Measurements from ENCODE around the gene PSTK. TPM values are rescaled to one million over a fixed set of nuclear protein-coding genes. Genes with fewer than 3 reads are reported as not detected.

The PSTK gene
- polyA plus RNA-seq, 3 donors = 3.5 to 4.7 (median 4.2) TPM

DNA sequence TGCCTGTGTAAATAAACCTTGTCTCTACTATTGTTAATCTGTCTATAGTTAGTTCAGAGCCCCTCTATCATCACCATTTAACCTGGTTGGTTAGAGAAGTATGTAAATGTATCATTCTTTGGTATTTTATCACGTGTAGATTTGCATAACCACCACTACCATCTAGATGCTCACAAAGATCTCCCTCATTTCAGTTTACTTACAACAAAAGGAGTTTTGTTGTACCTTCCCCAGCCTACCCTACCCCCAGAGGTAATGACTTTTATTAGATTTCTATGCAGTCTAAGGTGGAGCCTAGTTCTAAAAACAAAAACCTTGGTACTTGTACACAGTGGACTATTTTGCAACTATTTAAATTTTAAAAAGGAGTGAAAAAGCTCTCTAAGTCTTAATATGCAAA is 46.1 kb downstream of the PSTK start:
- Mint-ChIP-seq H3K9me3 (no peaks in the 10 kb centered on the region), H3K36me3 (no peaks in the 10 kb centered on the region), H3K27ac (no peak overlapping the region), H3K27me3 (ENCODE audit: low read depth in 3 of 3) (no peaks in the 10 kb centered on the region), H3K4me1 (no peaks in the 10 kb centered on the region), H3K4me3 (no peak overlapping the region)
- no peaks in the 10 kb centered on the region for H3K9me3 ChIP-seq (replicated peaks in 1 of 2; ENCODE audit: control insufficient read depth in 1 of 2, insufficient read depth in 1 of 2, low read length in 2 of 2)
- intact Hi-C loops (cut with micrococcal nuclease) = no loop called here
- TF ChIP-seq, protein P1, sequence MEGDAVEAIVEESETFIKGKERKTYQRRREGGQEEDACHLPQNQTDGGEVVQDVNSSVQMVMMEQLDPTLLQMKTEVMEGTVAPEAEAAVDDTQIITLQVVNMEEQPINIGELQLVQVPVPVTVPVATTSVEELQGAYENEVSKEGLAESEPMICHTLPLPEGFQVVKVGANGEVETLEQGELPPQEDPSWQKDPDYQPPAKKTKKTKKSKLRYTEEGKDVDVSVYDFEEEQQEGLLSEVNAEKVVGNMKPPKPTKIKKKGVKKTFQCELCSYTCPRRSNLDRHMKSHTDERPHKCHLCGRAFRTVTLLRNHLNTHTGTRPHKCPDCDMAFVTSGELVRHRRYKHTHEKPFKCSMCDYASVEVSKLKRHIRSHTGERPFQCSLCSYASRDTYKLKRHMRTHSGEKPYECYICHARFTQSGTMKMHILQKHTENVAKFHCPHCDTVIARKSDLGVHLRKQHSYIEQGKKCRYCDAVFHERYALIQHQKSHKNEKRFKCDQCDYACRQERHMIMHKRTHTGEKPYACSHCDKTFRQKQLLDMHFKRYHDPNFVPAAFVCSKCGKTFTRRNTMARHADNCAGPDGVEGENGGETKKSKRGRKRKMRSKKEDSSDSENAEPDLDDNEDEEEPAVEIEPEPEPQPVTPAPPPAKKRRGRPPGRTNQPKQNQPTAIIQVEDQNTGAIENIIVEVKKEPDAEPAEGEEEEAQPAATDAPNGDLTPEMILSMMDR (IDR thresholded peaks at IDR 0.05) = no peak
- H3K4me2 ChIP-seq (replicated peaks; ENCODE audit: extremely low read depth, low read length, poor library complexity, severe bottlenecking) = no peak overlapping the region
- no peak overlapping the region for H3K4me3 ChIP-seq (replicated peaks in 1 of 3; ENCODE audit: low read depth in 2 of 3, low read length in 3 of 3)
- no peak overlapping the region for H3K27ac ChIP-seq (ENCODE audit: low read depth in 1 of 2, low read length in 2 of 2)
- no peak overlapping the region for H3K9ac ChIP-seq (ENCODE audit: insufficient read depth, low read length, poor library complexity, severe bottlenecking)
- no peaks in the 10 kb centered on the region for H3K4me1 ChIP-seq (ENCODE audit: control insufficient read depth in 1 of 2, insufficient read depth in 2 of 2, low read length in 2 of 2)
- no peaks in the 10 kb centered on the region for H3K27me3 ChIP-seq (ENCODE audit: control insufficient read depth in 2 of 2, insufficient read depth in 2 of 2, low read length in 2 of 2)
- no peak overlapping the region for H2AFZ ChIP-seq (ENCODE audit: insufficient read depth, low read depth, low read length, poor library complexity, severe bottlenecking)
- no peaks in the 10 kb centered on the region for H3K36me3 ChIP-seq (replicated peaks in 1 of 2; ENCODE audit: control insufficient read depth in 1 of 2, insufficient read depth in 2 of 2, low read length in 2 of 2)
- no peaks in the 10 kb centered on the region for H3K79me2 ChIP-seq (ENCODE audit: insufficient read depth, low read length)
- no peaks in the 10 kb centered on the region for H4K20me1 ChIP-seq (ENCODE audit: insufficient read depth, low read length)
- WGBS (ENCODE audit: insufficient coverage) = no CpG with 5 or more reads among the region's 1 CpG
- no peak for DNase-seq

GRCh38 chr10:123027861-123028260 is 47.7 kb downstream of the PSTK start:
- H3K79me2 ChIP-seq (ENCODE audit: insufficient read depth, low read length) = no peaks in the 10 kb centered on the region
- no peaks in the 10 kb centered on the region for H3K36me3 Mint-ChIP-seq
- no peaks in the 10 kb centered on the region for H3K36me3 ChIP-seq (replicated peaks in 1 of 2; ENCODE audit: control insufficient read depth in 1 of 2, insufficient read depth in 2 of 2, low read length in 2 of 2)
- no peaks in the 10 kb centered on the region for H3K4me1 Mint-ChIP-seq
- H3K9me3 Mint-ChIP-seq = no peaks in the 10 kb centered on the region
- H3K4me2 ChIP-seq (replicated peaks; ENCODE audit: extremely low read depth, low read length, poor library complexity, severe bottlenecking) = no peak overlapping the region
- H3K27me3 Mint-ChIP-seq (ENCODE audit: low read depth in 3 of 3) = no peaks in the 10 kb centered on the region
- no peaks in the 10 kb centered on the region for H3K4me1 ChIP-seq (ENCODE audit: control insufficient read depth in 1 of 2, insufficient read depth in 2 of 2, low read length in 2 of 2)
- H3K4me3 Mint-ChIP-seq = no peak overlapping the region
- TF ChIP-seq, protein P1 (IDR thresholded peaks at IDR 0.05) = no peak
- H2AFZ ChIP-seq (ENCODE audit: insufficient read depth, low read depth, low read length, poor library complexity, severe bottlenecking) = no peak overlapping the region
- intact Hi-C loops (cut with micrococcal nuclease) = no loop called here
- H3K27ac ChIP-seq (ENCODE audit: low read depth in 1 of 2, low read length in 2 of 2) = no peak overlapping the region
- no peak overlapping the region for H3K9ac ChIP-seq (ENCODE audit: insufficient read depth, low read length, poor library complexity, severe bottlenecking)
- no peak overlapping the region for H3K27ac Mint-ChIP-seq
- no peaks in the 10 kb centered on the region for H3K27me3 ChIP-seq (ENCODE audit: control insufficient read depth in 2 of 2, insufficient read depth in 2 of 2, low read length in 2 of 2)
- no peaks in the 10 kb centered on the region for H4K20me1 ChIP-seq (ENCODE audit: insufficient read depth, low read length)
- no peak for DNase-seq
- H3K9me3 ChIP-seq (replicated peaks in 1 of 2; ENCODE audit: control insufficient read depth in 1 of 2, insufficient read depth in 1 of 2, low read length in 2 of 2) = no peaks in the 10 kb centered on the region
- H3K4me3 ChIP-seq (replicated peaks in 1 of 3; ENCODE audit: low read depth in 2 of 3, low read length in 3 of 3) = no peak overlapping the region

All from CD14-positive monocyte (primary cell).